H9 (cell line): ENCODE measurements around the gene KIAA1958. TPM values are rescaled to one million over a fixed set of nuclear protein-coding genes. Genes with fewer than 3 reads are reported as not detected.

Experiments used
- DNase-seq: peaks from one replicate; pipeline ENCODE4 v3.0.0-alpha.2; 2017
- H2AFZ ChIP-seq: one replicate; pipeline ENCODE4 v1.6.1; 2013; ENCODE audit warnings: mild to moderate bottlenecking, low read length, control low read depth, moderate library complexity
- H2AK5ac ChIP-seq: 2 replicates; pipeline ENCODE4 v1.6.1; 2013; ENCODE audit warnings: low read length, control low read depth, mixed read lengths; ENCODE audit not compliant: insufficient read length
- H2BK120ac ChIP-seq: one replicate; pipeline ENCODE4 v1.6.1; 2013; ENCODE audit warnings: low read depth, mild to moderate bottlenecking, low read length, control low read depth, inconsistent platforms; ENCODE audit not compliant: poor library complexity, severe bottlenecking
- H2BK12ac ChIP-seq: 2 replicates; pipeline ENCODE4 v1.6.1; 2013; ENCODE audit warnings: low read length, control low read depth, mixed read lengths, low read depth; ENCODE audit not compliant: insufficient read length
- H2BK15ac ChIP-seq: 2 replicates; pipeline ENCODE4 v1.6.1; 2013; ENCODE audit warnings: low read depth, low read length, control low read depth
- H2BK20ac ChIP-seq: one replicate; pipeline ENCODE4 v1.6.1; 2013; ENCODE audit warnings: low read depth, mild to moderate bottlenecking, low read length, control low read depth, inconsistent platforms; ENCODE audit not compliant: poor library complexity, severe bottlenecking
- H2BK5ac ChIP-seq: 2 replicates; pipeline ENCODE4 v1.6.1; 2013; ENCODE audit warnings: low read length, control low read depth, mixed read lengths; ENCODE audit not compliant: insufficient read length
- H3K14ac ChIP-seq: 2 replicates; pipeline ENCODE4 v1.6.1; 2013; ENCODE audit warnings: low read length, control low read depth; ENCODE audit not compliant: insufficient read depth
- H3K18ac ChIP-seq: 2 replicates; pipeline ENCODE4 v1.6.1; 2013; ENCODE audit warnings: low read depth, mild to moderate bottlenecking, mixed read lengths, low read length, control low read depth; ENCODE audit not compliant: insufficient read length
- H3K23ac ChIP-seq: 2 replicates; pipeline ENCODE4 v1.6.1; 2013; ENCODE audit warnings: low read length, control low read depth, mixed read lengths, low read depth; ENCODE audit not compliant: insufficient read length
- H3K23me2 ChIP-seq: 2 replicates; pipeline ENCODE4 v1.6.1; 2013; ENCODE audit warnings: low read depth, mild to moderate bottlenecking, mixed read lengths, low read length, control low read depth; ENCODE audit not compliant: insufficient read length, poor library complexity, severe bottlenecking
- H3K27ac ChIP-seq: 2 replicates; pipeline ENCODE4 v1.5.1; 2013; ENCODE audit warnings: low read length, control low read depth, mixed read lengths, low read depth; ENCODE audit not compliant: insufficient read length
- H3K27me3 ChIP-seq: 2 replicates; pipeline ENCODE4 v1.6.1; 2013; ENCODE audit warnings: low read length, control low read depth, inconsistent platforms; ENCODE audit not compliant: insufficient read depth
- H3K4ac ChIP-seq: 2 replicates; pipeline ENCODE4 v1.6.1; 2013; ENCODE audit warnings: low read depth, mild to moderate bottlenecking, control low read depth, inconsistent platforms, low read length, moderate library complexity
- H3K4me1 ChIP-seq: 2 replicates; pipeline ENCODE4 v1.6.1; 2013; ENCODE audit warnings: low read length, control low read depth, inconsistent platforms; ENCODE audit not compliant: insufficient read depth
- H3K4me2 ChIP-seq: 2 replicates; pipeline ENCODE4 v1.6.1; 2013; ENCODE audit warnings: low read length, control low read depth, mixed read lengths; ENCODE audit not compliant: insufficient read length, insufficient read depth
- H3K56ac ChIP-seq: 2 replicates; pipeline ENCODE4 v1.6.1; 2013; ENCODE audit warnings: low read depth, mild to moderate bottlenecking, mixed read lengths, low read length, control low read depth; ENCODE audit not compliant: insufficient read length
- H3K79me1 ChIP-seq: 2 replicates; pipeline ENCODE4 v1.6.1; 2013; ENCODE audit warnings: low read depth, mild to moderate bottlenecking, moderate library complexity, low read length, control low read depth, inconsistent platforms; ENCODE audit not compliant: insufficient read depth, poor library complexity, severe bottlenecking
- H3K79me2 ChIP-seq: 2 replicates; pipeline ENCODE4 v1.6.1; 2013; ENCODE audit warnings: low read length, control low read depth, inconsistent platforms; ENCODE audit not compliant: insufficient read depth
- H3K9ac ChIP-seq: 2 replicates; pipeline ENCODE4 v1.6.1; 2013; ENCODE audit warnings: low read length, control low read depth, mixed read lengths; ENCODE audit not compliant: insufficient read length; ENCODE audit errors: extremely low read depth
- H3K9me3 ChIP-seq: one replicate; pipeline ENCODE4 v1.6.1; 2013; ENCODE audit warnings: low read depth, low read length, inconsistent platforms; ENCODE audit not compliant: control insufficient read depth
- H3T11ph ChIP-seq: one replicate; pipeline ENCODE4 v1.6.1; 2013; ENCODE audit warnings: mild to moderate bottlenecking, low read length, control low read depth, inconsistent platforms
- H4K20me1 ChIP-seq: one replicate; pipeline ENCODE4 v1.6.1; 2013; ENCODE audit not compliant: control insufficient read depth, insufficient read length, insufficient read depth
- H4K5ac ChIP-seq: 2 replicates; pipeline ENCODE4 v1.6.1; 2013; ENCODE audit warnings: low read depth, mild to moderate bottlenecking, mixed read lengths, low read length, control low read depth; ENCODE audit not compliant: insufficient read length
- H4K8ac ChIP-seq: replicated peaks from 2 replicates; pipeline ENCODE4 v1.6.1; 2013; ENCODE audit warnings: low read length, control low read depth, mixed read lengths, low read depth; ENCODE audit not compliant: insufficient read length
- H4K91ac ChIP-seq: 2 replicates; pipeline ENCODE4 v1.6.1; 2013; ENCODE audit warnings: low read depth, mild to moderate bottlenecking, moderate library complexity, mixed read lengths, low read length, control low read depth; ENCODE audit not compliant: insufficient read length
- H3K27ac Mint-ChIP-seq, 3 experiments: 2 replicates in 2 of 3; 3 replicates in 1 of 3; pipeline ENCODE4 v1.8.0; 2020 to 2021; ENCODE audit warnings: mixed read lengths in 3 of 3, mild to moderate bottlenecking in 1 of 3, moderate library complexity in 1 of 3
- H3K27me3 Mint-ChIP-seq: 2 replicates; pipeline ENCODE4 v1.8.0; 2021; ENCODE audit warnings: low read depth, mild to moderate bottlenecking, moderate library complexity, mixed read lengths
- H3K36me3 Mint-ChIP-seq, 3 experiments: 2 replicates in 2 of 3; 3 replicates in 1 of 3; pipeline ENCODE4 v1.8.0; 2020 to 2021; ENCODE audit warnings: low read depth in 3 of 3, mixed read lengths in 3 of 3; ENCODE audit not compliant: insufficient read depth in 1 of 3
- H3K4me1 Mint-ChIP-seq, 2 experiments: 2 replicates each; pipeline ENCODE4 v1.8.0; 2020; ENCODE audit warnings: mixed read lengths in 2 of 2
- H3K4me3 Mint-ChIP-seq, 2 experiments: 2 replicates in 1 of 2; 3 replicates in 1 of 2; pipeline ENCODE4 v1.8.0; 2020 to 2021; ENCODE audit warnings: mild to moderate bottlenecking in 2 of 2, mixed read lengths in 2 of 2, moderate library complexity in 1 of 2
- H3K9me3 Mint-ChIP-seq, 2 experiments: 2 replicates in 1 of 2; 3 replicates in 1 of 2; pipeline ENCODE4 v1.8.0; 2020; ENCODE audit warnings: mild to moderate bottlenecking in 2 of 2, mixed read lengths in 2 of 2, moderate library complexity in 1 of 2
- CTCF ChIP-seq: fragments of 200-600 bp; sonication (generic); conservative IDR thresholded peaks from 3 replicates; pipeline ENCODE4 v1.8.0; 2021; ENCODE audit warnings: antibody characterized with exemption, mild to moderate bottlenecking
- WGBS: extraction: QIAGEN DNeasy Blood & Tissue Kit; methylation state at CpG from one replicate; pipeline ENCODE4 v1.1.7; 2013; ENCODE audit warnings: missing lambda C conversion rate, low lambda C conversion rate, mixed read lengths; ENCODE audit not compliant: insufficient read length; ENCODE audit errors: extremely low coverage; 5-methylcytosine and 5-hydroxymethylcytosine counted together
- total RNA-seq: library from RNA; stranded (reverse); gene quantifications from 2 replicates; pipeline ENCODE4 v1.2.1, GENCODE V29; 2021

KIAA1958 gene
- total RNA-seq, 1 experiment from 2014 or later: 34.0 TPM

GRCh38 chr9:112535301-112535700 is 48.7 kb downstream of the KIAA1958 start:
- Histone ChIP-seq H3K4me1 (0 out of 2 replicates have a peak, but pooled peaks cover 2% of the 10 kb centered on the region), H3K79me2 (no peaks in the 10 kb centered on the region; the same call in 1 of the 2 replicates), H2BK20ac (no peak overlapping the region), H2BK15ac (no peak overlapping the region), H4K5ac (no peak overlapping the region), H3K4me2 (no peak overlapping the region), H3T11ph (no peak overlapping the region), H3K9me3 (no peaks in the 10 kb centered on the region), H2AK5ac (no peak overlapping the region), H4K8ac (no peak overlapping the region), H3K56ac (no peak overlapping the region), H3K79me1 (peaks cover 4% of the 10 kb centered on the region), H2AFZ (no peak overlapping the region), H3K14ac (no peak overlapping the region), H3K4ac (no peak overlapping the region), H2BK12ac (no peak overlapping the region), H3K23me2 (no peaks in the 10 kb centered on the region), H3K27ac (no peak overlapping the region), H2BK5ac (no peak overlapping the region), H2BK120ac (no peak overlapping the region), H3K9ac (no peak overlapping the region), H3K27me3 (no peaks in the 10 kb centered on the region), H3K23ac (no peak overlapping the region), H4K91ac (no peak overlapping the region), H4K20me1 (no peaks in the 10 kb centered on the region), H3K18ac (no peak overlapping the region)
- H3K27ac Mint-ChIP-seq: no peak overlapping the region
- H3K4me1 Mint-ChIP-seq: peaks cover 14 to 23% of the 10 kb centered on the region in 2 experiments
- WGBS: no CpG with 5 or more reads among the region's 1 CpG
- no peak for TF ChIP-seq CTCF
- peaks cover 7 to 8% (median 7%) of the 10 kb centered on the region in 3 experiments for H3K36me3 Mint-ChIP-seq
- no peak for DNase-seq
- H3K4me3 Mint-ChIP-seq: no peak overlapping the region
- H3K9me3 Mint-ChIP-seq: no peaks in the 10 kb centered on the region
- H3K27me3 Mint-ChIP-seq: no peaks in the 10 kb centered on the region
